IMR-90 (cell line): ENCODE results near the gene FAM53B. TPM values are rescaled to one million over a fixed set of nuclear protein-coding genes. Genes with fewer than 3 reads are reported as not detected.

Source experiments
- ATAC-seq: fragments of 200-7000 bp; cut with Tn5 transposase; 2 replicates; pipeline ENCODE4 v1.9.1; 2020; ENCODE audit warnings: low read depth, mild to moderate bottlenecking, moderate library complexity
- BruUV-seq: library from RNA; stranded (reverse); fragments of 400-500 nt; replicated peaks from 2 replicates; lab custom pipeline; 2021; lab: Mats Ljungman, UMichigan
- CTCF ChIA-PET: fragments of 300-600 bp; formaldehyde crosslinking; extraction: SDS; loops from one replicate; lab custom pipeline; 2021; ENCODE audit warnings: antibody characterized with exemption; lab: Yijun Ruan, JAX
- POLR2A ChIA-PET: fragments of 300-600 bp; sonication (Branson Sonifier 250); formaldehyde crosslinking; loops from one replicate; lab custom pipeline; 2022; ENCODE audit warnings: antibody characterized with exemption; ENCODE audit not compliant: unreplicated experiment; lab: Charles Lee
- DNase-seq: peaks from one replicate; pipeline ENCODE4 v3.0.0; 2013
- H2AFZ ChIP-seq: replicated peaks from 2 replicates; pipeline ENCODE3; 2013; ENCODE audit warnings: low read length, mild to moderate bottlenecking; ENCODE audit not compliant: poor library complexity
- H2AK5ac ChIP-seq: 2 replicates; pipeline ENCODE4 v1.6.1; 2013; ENCODE audit warnings: low read depth, low read length, inconsistent platforms
- H2AK9ac ChIP-seq: replicated peaks from 2 replicates; pipeline ENCODE3; 2013; ENCODE audit warnings: mild to moderate bottlenecking, low read depth, low read length, moderate library complexity; ENCODE audit not compliant: poor library complexity
- H2BK120ac ChIP-seq: 2 replicates; pipeline ENCODE4 v1.6.1; 2013; ENCODE audit warnings: low read depth, low read length, inconsistent platforms
- H2BK15ac ChIP-seq: 3 replicates; pipeline ENCODE4 v1.6.1; 2013; ENCODE audit warnings: low read depth, low read length, inconsistent platforms
- H2BK20ac ChIP-seq: 2 replicates; pipeline ENCODE4 v1.6.1; 2013; ENCODE audit warnings: low read depth, mild to moderate bottlenecking, inconsistent platforms, low read length, moderate library complexity
- H2BK5ac ChIP-seq: 2 replicates; pipeline ENCODE4 v1.6.1; 2013; ENCODE audit warnings: mild to moderate bottlenecking, low read depth, low read length, inconsistent platforms; ENCODE audit not compliant: poor library complexity, severe bottlenecking
- H3K14ac ChIP-seq: replicated peaks from 2 replicates; pipeline ENCODE4 v1.6.1; 2013; ENCODE audit warnings: low read depth, low read length, inconsistent platforms
- H3K18ac ChIP-seq: 2 replicates; pipeline ENCODE4 v1.6.1; 2013; ENCODE audit warnings: low read depth, low read length, control low read depth
- H3K23ac ChIP-seq: 2 replicates; pipeline ENCODE4 v1.6.1; 2013; ENCODE audit warnings: low read depth, low read length, inconsistent platforms
- H3K27ac ChIP-seq: 2 replicates; pipeline ENCODE4 v1.5.1; 2013; ENCODE audit warnings: mild to moderate bottlenecking, control low read depth, low read length; ENCODE audit not compliant: insufficient read depth
- H3K27me3 ChIP-seq: 2 replicates; pipeline ENCODE4 v1.6.1; 2013; ENCODE audit warnings: low read length; ENCODE audit not compliant: control insufficient read depth, insufficient read depth
- H3K36me3 ChIP-seq: 2 replicates; pipeline ENCODE4 v1.6.1; 2013; ENCODE audit warnings: low read length, mixed read lengths; ENCODE audit not compliant: control insufficient read depth, insufficient read depth
- H3K4ac ChIP-seq: 2 replicates; pipeline ENCODE4 v1.6.1; 2013; ENCODE audit warnings: low read depth, low read length, inconsistent platforms
- H3K4me1 ChIP-seq: 2 replicates; pipeline ENCODE4 v1.6.1; 2013; ENCODE audit warnings: low read length, mixed read lengths; ENCODE audit not compliant: control insufficient read depth, insufficient read depth
- H3K4me2 ChIP-seq: 2 replicates; pipeline ENCODE4 v1.6.1; 2013; ENCODE audit warnings: low read depth, mild to moderate bottlenecking, control low read depth, low read length, moderate library complexity
- H3K4me3 ChIP-seq: 2 replicates; pipeline ENCODE4 v1.5.1; 2013; ENCODE audit warnings: low read depth, mild to moderate bottlenecking, control low read depth, low read length, moderate library complexity; ENCODE audit not compliant: insufficient read depth
- H3K56ac ChIP-seq: 2 replicates; pipeline ENCODE4 v1.6.1; 2013; ENCODE audit warnings: low read length, inconsistent platforms; ENCODE audit not compliant: insufficient read depth; ENCODE audit errors: extremely low read depth
- H3K79me1 ChIP-seq, 2 experiments: 2 replicates each; pipeline ENCODE4 v1.6.1; 2013; ENCODE audit warnings: low read length in 2 of 2, inconsistent platforms in 1 of 2, low read depth in 1 of 2
- H3K9ac ChIP-seq: 2 replicates; pipeline ENCODE4 v1.6.1; 2013; ENCODE audit warnings: low read depth, low read length, control low read depth
- H3K9me1 ChIP-seq: 2 replicates; pipeline ENCODE4 v1.6.1; 2013; ENCODE audit warnings: low read length, inconsistent platforms; ENCODE audit not compliant: insufficient read depth
- H3K9me3 ChIP-seq: 2 replicates; pipeline ENCODE4 v1.6.1; 2013; ENCODE audit warnings: low read length; ENCODE audit not compliant: control insufficient read depth, insufficient read depth
- H4K20me1 ChIP-seq: 2 replicates; pipeline ENCODE4 v1.6.1; 2013; ENCODE audit warnings: low read length, inconsistent platforms; ENCODE audit not compliant: insufficient read depth
- H4K5ac ChIP-seq: 2 replicates; pipeline ENCODE4 v1.6.1; 2013; ENCODE audit warnings: mild to moderate bottlenecking, low read depth, low read length, control low read depth
- H4K8ac ChIP-seq, 2 experiments: 2 replicates each; pipeline ENCODE4 v1.6.1; 2013; ENCODE audit warnings: low read depth in 2 of 2, low read length in 2 of 2, control low read depth in 1 of 2, inconsistent platforms in 1 of 2
- H4K91ac ChIP-seq: 2 replicates; pipeline ENCODE4 v1.6.1; 2013; ENCODE audit warnings: low read depth, low read length, inconsistent platforms; ENCODE audit not compliant: insufficient read depth
- POLR2A ChIP-seq: IDR thresholded peaks from 2 replicates; pipeline ENCODE4 v1.6.1; 2012; ENCODE audit warnings: mild to moderate bottlenecking, low read depth, low read length
- WGBS, 2 experiments: methylation state at CpG; one replicate each; pipeline versions ENCODE4 v1.1.5 to v1.1.7; 2013; ENCODE audit warnings: missing lambda C conversion rate in 2 of 2; ENCODE audit not compliant: insufficient read length in 1 of 2; ENCODE audit errors: extremely low coverage in 2 of 2; 5-methylcytosine and 5-hydroxymethylcytosine counted together
- dilution Hi-C: fragments of 300-500 bp; cut with HindIII; formaldehyde crosslinking; loops from one replicate; pipeline ENCODE4 v1.14.3; 2018; ENCODE audit warnings: low sequenced_read_pairs; ENCODE audit not compliant: unreplicated experiment
- in situ Hi-C: fragments of 300-500 bp; cut with MboI; formaldehyde crosslinking; loops from 3 replicates; pipeline ENCODE4 v1.14.3; 2019; ENCODE audit warnings: low sequenced_read_pairs, inconsistent platforms, mixed read lengths
- intact Hi-C: fragments of 100-400 bp; cut with micrococcal nuclease; formaldehyde crosslinking; loops from 2 replicates; pipeline ENCODE4 v1.10.0; 2022
- polyA plus RNA-seq, 3 experiments: library from polyadenylated mRNA; depleted of rRNA; stranded (reverse); fragments of >200 nt; gene quantifications; 2 replicates each; pipeline ENCODE4 v1.2.3, GENCODE V29; 2012; ENCODE audit warnings: low replicate concordance in 1 of 3
- total RNA-seq: library from RNA; depleted of rRNA; stranded (reverse); fragments of >200 nt; gene quantifications from 2 replicates; pipeline ENCODE4 v1.2.3, GENCODE V29; 2012
- TF ChIP-seq, protein P1 (sequence below): fragments of 150-350 bp; IDR thresholded peaks from 2 replicates; pipeline ENCODE4 v1.6.1; 2017; ENCODE audit warnings: mild to moderate bottlenecking, antibody characterized with exemption, low read length, low read depth

FAM53B gene
- total and polyA plus RNA-seq, 2 of the 4 experiments (the other 2 are of a cell fraction): 3.8 to 5.7 TPM

DNA sequence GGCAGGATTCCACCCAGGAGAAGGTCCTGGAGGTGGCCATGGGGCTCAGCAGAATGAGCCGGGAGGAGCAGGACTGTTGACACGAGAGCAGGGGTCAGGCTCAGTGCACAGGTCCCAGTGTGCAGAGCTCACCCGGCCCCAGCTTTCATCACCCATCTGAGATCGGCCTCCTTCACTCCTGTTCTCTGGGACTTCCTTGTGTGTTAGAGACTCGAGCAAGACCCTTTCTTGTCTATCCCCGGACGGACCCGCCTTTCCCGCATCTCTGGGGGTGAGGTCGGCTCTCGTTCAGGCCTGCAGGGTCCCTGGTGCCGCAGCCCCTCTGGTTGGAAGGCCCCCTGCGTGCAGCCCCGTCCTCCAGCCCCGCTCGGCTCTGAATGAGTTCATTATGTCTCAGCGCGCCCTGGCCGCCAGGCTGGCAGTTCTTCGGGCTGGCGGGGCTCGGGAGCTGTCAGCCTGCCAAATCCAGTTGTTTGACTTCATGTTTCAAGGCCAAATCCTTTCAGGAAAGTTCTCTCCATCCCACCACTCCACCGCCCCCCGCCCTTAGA, 154.6 kb downstream of the FAM53B start:
- Histone ChIP-seq H4K20me1 (no peaks in the 10 kb centered on the region), H2BK5ac (no peak overlapping the region), H3K4ac (no peak overlapping the region), H3K9ac (no peak overlapping the region), H3K56ac (no peak overlapping the region), H2AFZ (no peak overlapping the region), H2BK20ac (no peak overlapping the region), H2AK9ac (no peak overlapping the region), H4K8ac (no peak overlapping the region), H3K14ac (no peak overlapping the region), H3K4me3 (no peak overlapping the region), H2BK15ac (no peak overlapping the region), H3K4me2 (no peak overlapping the region), H3K4me1 (no peaks in the 10 kb centered on the region), H3K27me3 (peaks cover 5% of the 10 kb centered on the region; the same call in 1 of the 2 replicates), H3K18ac (no peak overlapping the region), H4K91ac (no peak overlapping the region), H3K9me1 (no peaks in the 10 kb centered on the region), H3K9me3 (peaks cover 12% of the 10 kb centered on the region), H2AK5ac (no peak overlapping the region), H3K27ac (no peak overlapping the region), H3K23ac (no peak overlapping the region), H3K36me3 (no peaks in the 10 kb centered on the region), H2BK120ac (no peak overlapping the region), H4K5ac (no peak overlapping the region), H3K79me1 (no peaks in the 10 kb centered on the region)
- POLR2A ChIA-PET: no interaction called here
- intact Hi-C loops (no loop called here), dilution Hi-C loops (no loop called here), in situ Hi-C loops (no loop called here)
- no peak for ATAC-seq
- BruUV-seq: no TSS peak
- 53% methylated on average over 3 of the region's 24 CpGs; no CpG with 5 or more reads in 1 of the 2 experiments for WGBS, 2 experiments
- CTCF ChIA-PET: no interaction called here
- TF ChIP-seq POLR2A: no peak
- TF ChIP-seq, protein P1, sequence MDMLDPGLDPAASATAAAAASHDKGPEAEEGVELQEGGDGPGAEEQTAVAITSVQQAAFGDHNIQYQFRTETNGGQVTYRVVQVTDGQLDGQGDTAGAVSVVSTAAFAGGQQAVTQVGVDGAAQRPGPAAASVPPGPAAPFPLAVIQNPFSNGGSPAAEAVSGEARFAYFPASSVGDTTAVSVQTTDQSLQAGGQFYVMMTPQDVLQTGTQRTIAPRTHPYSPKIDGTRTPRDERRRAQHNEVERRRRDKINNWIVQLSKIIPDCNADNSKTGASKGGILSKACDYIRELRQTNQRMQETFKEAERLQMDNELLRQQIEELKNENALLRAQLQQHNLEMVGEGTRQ: no peak
- DNase-seq: no peak
